ENCODE data around the gene FABP1.

DNA sequence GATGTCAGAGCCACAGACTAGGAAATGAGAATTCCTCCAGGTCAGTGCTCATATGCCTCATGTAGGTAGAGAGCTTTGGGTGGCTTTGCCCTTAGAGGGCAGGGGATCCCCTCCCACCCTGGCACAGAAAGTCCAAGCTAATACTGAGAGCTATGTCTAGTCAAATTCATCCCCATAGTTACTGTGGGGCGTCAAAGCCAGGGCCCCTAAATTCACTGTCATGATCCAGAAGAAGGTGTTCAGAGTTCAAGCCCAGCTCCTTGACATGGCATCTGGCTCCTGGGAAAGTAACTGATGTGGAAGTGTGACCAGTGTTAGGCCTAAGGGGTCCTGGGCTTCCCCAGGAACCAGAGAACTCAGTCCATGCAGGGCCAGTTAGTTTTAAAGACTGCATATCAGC is 44.1 kb upstream of the FABP1 start:
- TF ChIP-seq CTCF (IDR thresholded peaks at IDR 0.05) (no peak), POLR2A (IDR thresholded peaks at IDR 0.05) (no peak)

Data from uterus (tissue), 2 donors.